Testis (tissue), 2 donors: ENCODE data around the gene PSMD7.
"Not testable (repeated sequence)": the region's sequence is repeated elsewhere in the genome, so short reads cannot be mapped to it uniquely, and the experiment has no call there.

ENCODE experiments used
- CTCF ChIP-seq, 3 experiments: fragments of 450-650 bp in 2 of 3; fragments of 200-600 bp in 1 of 3; sonication (generic) in 1 of 3; IDR thresholded peaks; one replicate each; pipeline ENCODE4 v1.5.1; 2016 to 2019; ENCODE audit warnings: antibody characterized with exemption in 3 of 3, mild to moderate bottlenecking in 2 of 3, moderate library complexity in 1 of 3
- POLR2A ChIP-seq: fragments of 450-650 bp; IDR thresholded peaks from one replicate; pipeline ENCODE4 v1.6.1; 2017; ENCODE audit warnings: antibody characterized with exemption, mild to moderate bottlenecking, moderate library complexity

GRCh38 chr16:74324777-74325176, 28.2 kb downstream of the PSMD7 start:
- not testable (repeated sequence) for TF ChIP-seq CTCF (IDR thresholded peaks at IDR 0.05); POLR2A
